ENCODE data around the gene LY86. TPM values are rescaled to one million over a fixed set of nuclear protein-coding genes. Genes with fewer than 3 reads are reported as not detected.

Gene LY86
- total and polyA plus RNA-seq, 2 of the 13 experiments (the other 11 are each of a cell fraction or from before 2014, with no cell fraction given): not detected

DNA sequence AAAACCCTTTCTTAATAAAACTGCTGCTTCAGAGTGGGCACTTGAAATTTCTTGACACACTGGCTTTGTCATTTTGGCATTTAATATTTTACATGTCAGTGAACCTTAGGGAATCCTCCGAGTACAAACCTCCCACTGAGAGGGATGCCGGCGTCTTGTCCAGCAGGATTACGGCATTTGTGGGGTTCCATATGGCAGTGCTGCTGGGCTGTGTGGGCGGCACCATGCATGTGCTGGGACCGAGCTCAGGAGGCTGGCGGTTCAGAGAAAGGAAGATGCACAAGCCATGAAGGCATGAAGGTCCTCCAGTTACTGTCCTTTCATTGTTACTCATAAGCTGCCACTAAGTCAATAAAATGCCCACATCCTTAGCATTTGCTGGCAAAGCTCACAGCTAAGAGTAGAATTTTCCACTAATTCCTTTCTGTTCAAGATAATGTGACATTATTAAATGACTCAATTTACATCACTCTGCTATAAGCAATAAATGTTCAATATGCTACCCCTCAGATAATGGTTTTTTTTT, 61.4 kb downstream of the LY86 start:
- H3K9ac ChIP-seq (ENCODE audit: insufficient read depth, low read depth, low read length): no peak overlapping the region
- TF ChIP-seq HMG20B (CRISPR knock-in tag; conservative IDR thresholded peaks at IDR 0.05) (no peak), ZNF230 (CRISPR knock-in tag; IDR thresholded peaks at IDR 0.05) (no peak), HOXD1 (CRISPR knock-in tag; IDR thresholded peaks at IDR 0.05) (no peak), ZNF772 (CRISPR knock-in tag; IDR thresholded peaks at IDR 0.05) (no peak), ZNF160 (CRISPR knock-in tag; IDR thresholded peaks at IDR 0.05) (no peak), TBX3 (IDR thresholded peaks at IDR 0.05; ENCODE audit: borderline replicate concordance) (no peak), ZNF614 (CRISPR knock-in tag; IDR thresholded peaks at IDR 0.05; ENCODE audit: borderline replicate concordance) (no peak), IRF2 (CRISPR knock-in tag; IDR thresholded peaks at IDR 0.05) (no peak), GTF3A (CRISPR knock-in tag; conservative IDR thresholded peaks at IDR 0.05) (no peak), NRL (CRISPR knock-in tag; IDR thresholded peaks at IDR 0.05; ENCODE audit: borderline replicate concordance) (no peak), ZNF225 (CRISPR knock-in tag; IDR thresholded peaks at IDR 0.05) (no peak), PPARG (CRISPR knock-in tag; conservative IDR thresholded peaks at IDR 0.05) (no peak), ZNF619 (CRISPR knock-in tag; IDR thresholded peaks at IDR 0.05) (no peak), ZNF232 (CRISPR knock-in tag; IDR thresholded peaks at IDR 0.05; ENCODE audit: borderline replicate concordance) (no peak)
- TF ChIP-seq, protein P1, sequence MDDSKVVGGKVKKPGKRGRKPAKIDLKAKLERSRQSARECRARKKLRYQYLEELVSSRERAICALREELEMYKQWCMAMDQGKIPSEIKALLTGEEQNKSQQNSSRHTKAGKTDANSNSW (CRISPR knock-in tag; IDR thresholded peaks at IDR 0.05; ENCODE audit: borderline replicate concordance): no peak
- TF ChIP-seq, protein P2, sequence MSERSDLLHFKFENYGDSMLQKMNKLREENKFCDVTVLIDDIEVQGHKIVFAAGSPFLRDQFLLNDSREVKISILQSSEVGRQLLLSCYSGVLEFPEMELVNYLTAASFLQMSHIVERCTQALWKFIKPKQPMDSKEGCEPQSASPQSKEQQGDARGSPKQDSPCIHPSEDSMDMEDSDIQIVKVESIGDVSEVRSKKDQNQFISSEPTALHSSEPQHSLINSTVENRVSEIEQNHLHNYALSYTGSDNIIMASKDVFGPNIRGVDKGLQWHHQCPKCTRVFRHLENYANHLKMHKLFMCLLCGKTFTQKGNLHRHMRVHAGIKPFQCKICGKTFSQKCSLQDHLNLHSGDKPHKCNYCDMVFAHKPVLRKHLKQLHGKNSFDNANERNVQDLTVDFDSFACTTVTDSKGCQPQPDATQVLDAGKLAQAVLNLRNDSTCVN (CRISPR knock-in tag; IDR thresholded peaks at IDR 0.05; ENCODE audit: borderline replicate concordance): no peak
- TF ChIP-seq, protein P3, sequence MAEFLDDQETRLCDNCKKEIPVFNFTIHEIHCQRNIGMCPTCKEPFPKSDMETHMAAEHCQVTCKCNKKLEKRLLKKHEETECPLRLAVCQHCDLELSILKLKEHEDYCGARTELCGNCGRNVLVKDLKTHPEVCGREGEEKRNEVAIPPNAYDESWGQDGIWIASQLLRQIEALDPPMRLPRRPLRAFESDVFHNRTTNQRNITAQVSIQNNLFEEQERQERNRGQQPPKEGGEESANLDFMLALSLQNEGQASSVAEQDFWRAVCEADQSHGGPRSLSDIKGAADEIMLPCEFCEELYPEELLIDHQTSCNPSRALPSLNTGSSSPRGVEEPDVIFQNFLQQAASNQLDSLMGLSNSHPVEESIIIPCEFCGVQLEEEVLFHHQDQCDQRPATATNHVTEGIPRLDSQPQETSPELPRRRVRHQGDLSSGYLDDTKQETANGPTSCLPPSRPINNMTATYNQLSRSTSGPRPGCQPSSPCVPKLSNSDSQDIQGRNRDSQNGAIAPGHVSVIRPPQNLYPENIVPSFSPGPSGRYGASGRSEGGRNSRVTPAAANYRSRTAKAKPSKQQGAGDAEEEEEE (CRISPR knock-in tag; IDR thresholded peaks at IDR 0.05; ENCODE audit: borderline replicate concordance): no peak
- in situ Hi-C loops (cut with HindIII; ENCODE audit: extremely low pct_ligation_motif_present, low pct_unique_long_range_greater_than_20kb): no loop called here
- no peak overlapping the region for H3K4me3 ChIP-seq (replicated peaks in 1 of 3; ENCODE audit: insufficient read depth in 1 of 3, low read depth in 2 of 3, low read length in 3 of 3)
- no peaks in the 10 kb centered on the region for H3K27me3 ChIP-seq (ENCODE audit: control insufficient read depth in 1 of 2, insufficient read depth in 2 of 2, low read length in 2 of 2)
- ATAC-seq: no peak
- no peaks in the 10 kb centered on the region for H3K79me2 ChIP-seq (ENCODE audit: insufficient read depth, low read length)
- BruUV-seq (replicated peaks): no TSS peak
- H4K20me1 ChIP-seq (ENCODE audit: insufficient read depth, low read length): no peaks in the 10 kb centered on the region
- intact Hi-C loops (cut with micrococcal nuclease; ENCODE audit: unreplicated experiment): no loop called here
- no peak overlapping the region for H3K27ac ChIP-seq (ENCODE audit: extremely low read length, insufficient read depth, low read length)
- H3K9me3 ChIP-seq (ENCODE audit: low read length): no peaks in the 10 kb centered on the region
- no peaks in the 10 kb centered on the region for H3K4me1 ChIP-seq (ENCODE audit: insufficient read depth, low read length)
- no peak for DNase-seq (ENCODE audit: low spot score)
- no peak for FAIRE-seq
- no peak overlapping the region for H2AFZ ChIP-seq (ENCODE audit: low read length)
- no peaks in the 10 kb centered on the region for H3K36me3 ChIP-seq (replicated peaks in 1 of 2; ENCODE audit: control insufficient read depth in 1 of 2, insufficient read depth in 2 of 2, low read length in 2 of 2)
- 59% methylated on average over 7 of the region's 7 CpGs for WGBS (ENCODE audit: low lambda C conversion rate)
- POLR2A ChIA-PET: no interaction called here
- H3K4me2 ChIP-seq (ENCODE audit: low read depth, low read length): no peak overlapping the region
- CTCF ChIA-PET (ENCODE audit: low intra/inter-chr PET ratio, low total read pairs): no interaction called here
